ENCODE measurements around the gene CHTF8. TPM values are rescaled to one million over a fixed set of nuclear protein-coding genes. Genes with fewer than 3 reads are reported as not detected.

CHTF8 gene
- total and polyA plus RNA-seq, 10 of the 15 experiments (the other 5 are each of a cell fraction or from before 2014, with no cell fraction given), result 18.5 to 159 (median 102) TPM

- no peak for TF ChIP-seq BCL11A (IDR thresholded peaks at IDR 0.05; ENCODE audit: low read depth, low read length)
- no peak for TF ChIP-seq EP300 (IDR thresholded peaks at IDR 0.05; ENCODE audit: borderline replicate concordance in 1 of 2, control insufficient read depth in 1 of 2, low read depth in 2 of 2, low read length in 2 of 2)
- TF ChIP-seq, protein P1, sequence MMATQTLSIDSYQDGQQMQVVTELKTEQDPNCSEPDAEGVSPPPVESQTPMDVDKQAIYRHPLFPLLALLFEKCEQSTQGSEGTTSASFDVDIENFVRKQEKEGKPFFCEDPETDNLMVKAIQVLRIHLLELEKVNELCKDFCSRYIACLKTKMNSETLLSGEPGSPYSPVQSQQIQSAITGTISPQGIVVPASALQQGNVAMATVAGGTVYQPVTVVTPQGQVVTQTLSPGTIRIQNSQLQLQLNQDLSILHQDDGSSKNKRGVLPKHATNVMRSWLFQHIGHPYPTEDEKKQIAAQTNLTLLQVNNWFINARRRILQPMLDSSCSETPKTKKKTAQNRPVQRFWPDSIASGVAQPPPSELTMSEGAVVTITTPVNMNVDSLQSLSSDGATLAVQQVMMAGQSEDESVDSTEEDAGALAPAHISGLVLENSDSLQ (IDR thresholded peaks at IDR 0.05), result no peak
- no peak for TF ChIP-seq JUND (IDR thresholded peaks at IDR 0.05; ENCODE audit: low read depth, low read length)
- TF ChIP-seq TCF12 (IDR thresholded peaks at IDR 0.05; ENCODE audit: low read depth, low read length), result no peak
- TF ChIP-seq ZNF622 (IDR thresholded peaks at IDR 0.05), result no peak
- no peak for TF ChIP-seq FOXM1 (IDR thresholded peaks at IDR 0.05; ENCODE audit: low read depth, low read length)
- no peak for TF ChIP-seq POU2F2 (IDR thresholded peaks at IDR 0.05; ENCODE audit: borderline replicate concordance, low read depth, low read length)
- TF ChIP-seq TARDBP (IDR thresholded peaks at IDR 0.05; ENCODE audit: borderline replicate concordance), result no peak
- no peak for TF ChIP-seq PML (IDR thresholded peaks at IDR 0.05; ENCODE audit: low read length)
- TF ChIP-seq KAT2A (conservative IDR thresholded peaks at IDR 0.05; ENCODE audit: control insufficient read depth, low read depth, low read length), result no peak
- no peak for TF ChIP-seq HDGF (IDR thresholded peaks at IDR 0.05)
- no peak for TF ChIP-seq MYC (IDR thresholded peaks at IDR 0.05; ENCODE audit: insufficient read depth, insufficient read length, insufficient replicate concordance, low read length, severe bottlenecking)
- TF ChIP-seq MTA2 (IDR thresholded peaks at IDR 0.05; ENCODE audit: low read depth), result no peak
- no peak for TF ChIP-seq NR2C2 (IDR thresholded peaks at IDR 0.05; ENCODE audit: borderline replicate concordance, control insufficient read depth, insufficient read length, low read depth)
These were observed 52.7 kb downstream of the CHTF8 start (continued) for GRCh38 chr16:69079697-69080096.

DNA sequence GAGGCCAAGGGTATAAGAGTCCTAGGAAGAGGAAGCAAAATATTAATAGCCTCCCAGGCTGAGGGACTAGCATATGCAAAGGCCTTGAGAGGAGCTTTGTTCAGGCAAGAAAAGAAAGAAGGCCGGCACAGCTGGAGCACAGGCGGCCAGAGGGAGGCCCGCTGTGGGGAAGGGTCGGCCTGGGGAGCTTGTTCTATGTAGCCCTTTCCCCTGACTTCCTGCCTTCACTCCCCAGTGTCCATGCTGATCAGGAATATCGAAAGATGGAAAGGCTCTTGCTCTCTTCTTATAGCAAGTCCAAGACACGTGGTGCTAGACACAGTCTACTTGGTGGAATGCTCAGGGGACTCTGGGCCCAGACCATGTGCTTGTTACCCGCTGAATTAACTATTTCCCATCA, 54.3 kb downstream of the CHTF8 start:
- Histone ChIP-seq H3K4me2 (ENCODE audit: control insufficient read depth, insufficient read depth) (no peak overlapping the region), H3K9me3 (replicated peaks; ENCODE audit: control insufficient read depth, insufficient read depth, low read length) (no peaks in the 10 kb centered on the region), H3K79me2 (ENCODE audit: control insufficient read depth, insufficient read depth, low read length) (no peaks in the 10 kb centered on the region), H3K36me3 (ENCODE audit: control insufficient read depth in 2 of 2, insufficient read depth in 2 of 2, low read length in 1 of 2) (no peaks in the 10 kb centered on the region), H3K4me1 (ENCODE audit: control insufficient read depth, insufficient read depth, low read length) (no peaks in the 10 kb centered on the region), H4K20me1 (ENCODE audit: control insufficient read depth, insufficient read depth) (no peaks in the 10 kb centered on the region), H3K4me3 (no peak overlapping the region), H3K27me3 (replicated peaks in 1 of 2; ENCODE audit: control insufficient read depth in 2 of 2, insufficient read depth in 2 of 2, low read length in 1 of 2) (no peaks in the 10 kb centered on the region), H3K9ac (ENCODE audit: control insufficient read depth, insufficient read depth, low read length) (no peak overlapping the region), H3K27ac (ENCODE audit: control insufficient read depth, insufficient read depth) (no peak overlapping the region), H2AFZ (ENCODE audit: control insufficient read depth, low read depth, low read length) (no peak overlapping the region)
- in situ Hi-C loops (cut with MboI), result no loop called here
- POLR2A ChIA-PET, result no interaction called here
- intact Hi-C loops (cut with micrococcal nuclease; ENCODE audit: unreplicated experiment), result no loop called here
- no peak for FAIRE-seq
- DNase-seq (ENCODE audit: low read depth, low spot score), result no peak
- SMC1A ChIA-PET (ENCODE audit: uncharacterized antibody, unreplicated experiment), result no interaction called here
- no peak for ATAC-seq
- RAD21 ChIA-PET (ENCODE audit: unreplicated experiment), result no interaction called here
- 91% methylated on average over 7 of the region's 7 CpGs for WGBS (ENCODE audit: insufficient coverage, insufficient replicate concordance, low lambda C conversion rate, missing lambda C conversion rate)
- BruUV-seq (replicated peaks), result no TSS peak
- CTCF ChIA-PET, result no interaction called here
- TF ChIP-seq USF1 (IDR thresholded peaks at IDR 0.05; ENCODE audit: borderline replicate concordance, extremely low read length, insufficient read depth, low read depth, low read length) (no peak), JUNB (IDR thresholded peaks at IDR 0.05) (no peak), TCF12 (IDR thresholded peaks at IDR 0.05; ENCODE audit: low read depth, low read length) (no peak), SUPT20H (IDR thresholded peaks at IDR 0.05; ENCODE audit: borderline replicate concordance, control insufficient read depth, low read depth, low read length) (no peak), NR2C1 (IDR thresholded peaks at IDR 0.05) (no peak), TCF3 (IDR thresholded peaks at IDR 0.05; ENCODE audit: borderline replicate concordance, insufficient read depth, low read depth, low read length) (no peak), TARDBP (IDR thresholded peaks at IDR 0.05; ENCODE audit: borderline replicate concordance) (no peak), IKZF1 (conservative IDR thresholded peaks at IDR 0.05) (no peak), RBBP5 (conservative IDR thresholded peaks at IDR 0.05) (no peak), ZNF217 (IDR thresholded peaks at IDR 0.05) (no peak), PAX5 (IDR thresholded peaks at IDR 0.05; ENCODE audit: borderline replicate concordance, low read depth, low read length) (no peak)

Data from GM12878 (cell line).